Testis (tissue), 3 donors: ENCODE data around the gene MYO1D. TPM values are rescaled to one million over a fixed set of nuclear protein-coding genes. Genes with fewer than 3 reads are reported as not detected.

Experiments
- DNase-seq: peaks from one replicate; pipeline ENCODE4 v3.0.0-alpha.2; 2019
- H3K27ac ChIP-seq, 2 donors: fragments of 200-600 bp; sonication (generic); one replicate each; pipeline ENCODE4 v1.5.1; 2019
- H3K27me3 ChIP-seq: fragments of 200-600 bp; sonication (generic); one replicate; pipeline ENCODE4 v1.5.1; 2019
- H3K36me3 ChIP-seq: fragments of 200-600 bp; sonication (generic); one replicate; pipeline ENCODE4 v1.5.1; 2017; ENCODE audit warnings: low read depth; ENCODE audit errors: missing control alignments
- H3K4me1 ChIP-seq: fragments of 200-600 bp; sonication (generic); one replicate; pipeline ENCODE4 v1.5.1; 2019
- H3K4me3 ChIP-seq, 2 donors: fragments of 200-600 bp; sonication (generic); one replicate each; pipeline ENCODE4 v1.5.1; 2017 to 2019
- H3K9me3 ChIP-seq: fragments of 200-600 bp; sonication (generic); one replicate; pipeline ENCODE4 v1.5.1; 2017
- POLR2A ChIP-seq: fragments of 450-650 bp; IDR thresholded peaks from one replicate; pipeline ENCODE4 v1.6.1; 2017; ENCODE audit warnings: antibody characterized with exemption, mild to moderate bottlenecking, moderate library complexity
- WGBS, 2 donors: methylation state at CpG; one replicate each; pipeline ENCODE4 v1.1.5; 2018; 5-methylcytosine and 5-hydroxymethylcytosine counted together
- intact Hi-C: fragments of 100-400 bp; cut with DNase I; formaldehyde crosslinking; loops from one replicate; pipeline ENCODE4 v1.15.1; 2023; ENCODE audit warnings: low total_unique reads
- polyA plus RNA-seq: library from polyadenylated mRNA; stranded (reverse); fragments of 350-450 nt; fragmentation: Illumina TruSeq; extraction: RNeasy Lipid Tissue Mini Kit (QIAGEN cat#74804); gene quantifications from one replicate; pipeline ENCODE4 v1.2.3, GENCODE V29; 2014; ENCODE audit warnings: low read depth, low replicate concordance; ENCODE audit not compliant: insufficient read depth
- total RNA-seq, 2 donors: library from RNA; depleted of rRNA; stranded (reverse); fragments of >200 nt; gene quantifications; one replicate each; pipeline ENCODE4 v1.2.3, GENCODE V29; 2016
- TF ChIP-seq, protein P1 (sequence below), 3 experiments: fragments of 450-650 bp in 2 of 3; fragments of 200-600 bp in 1 of 3; sonication (generic) in 1 of 3; IDR thresholded peaks; one replicate each; pipeline ENCODE4 v1.5.1; 2016 to 2019; ENCODE audit warnings: antibody characterized with exemption in 3 of 3, mild to moderate bottlenecking in 2 of 3, moderate library complexity in 1 of 3

The MYO1D gene
- total and polyA plus RNA-seq, 3 donors from 2014 or later, result 29.5 to 34.1 (median 33.6) TPM

DNA sequence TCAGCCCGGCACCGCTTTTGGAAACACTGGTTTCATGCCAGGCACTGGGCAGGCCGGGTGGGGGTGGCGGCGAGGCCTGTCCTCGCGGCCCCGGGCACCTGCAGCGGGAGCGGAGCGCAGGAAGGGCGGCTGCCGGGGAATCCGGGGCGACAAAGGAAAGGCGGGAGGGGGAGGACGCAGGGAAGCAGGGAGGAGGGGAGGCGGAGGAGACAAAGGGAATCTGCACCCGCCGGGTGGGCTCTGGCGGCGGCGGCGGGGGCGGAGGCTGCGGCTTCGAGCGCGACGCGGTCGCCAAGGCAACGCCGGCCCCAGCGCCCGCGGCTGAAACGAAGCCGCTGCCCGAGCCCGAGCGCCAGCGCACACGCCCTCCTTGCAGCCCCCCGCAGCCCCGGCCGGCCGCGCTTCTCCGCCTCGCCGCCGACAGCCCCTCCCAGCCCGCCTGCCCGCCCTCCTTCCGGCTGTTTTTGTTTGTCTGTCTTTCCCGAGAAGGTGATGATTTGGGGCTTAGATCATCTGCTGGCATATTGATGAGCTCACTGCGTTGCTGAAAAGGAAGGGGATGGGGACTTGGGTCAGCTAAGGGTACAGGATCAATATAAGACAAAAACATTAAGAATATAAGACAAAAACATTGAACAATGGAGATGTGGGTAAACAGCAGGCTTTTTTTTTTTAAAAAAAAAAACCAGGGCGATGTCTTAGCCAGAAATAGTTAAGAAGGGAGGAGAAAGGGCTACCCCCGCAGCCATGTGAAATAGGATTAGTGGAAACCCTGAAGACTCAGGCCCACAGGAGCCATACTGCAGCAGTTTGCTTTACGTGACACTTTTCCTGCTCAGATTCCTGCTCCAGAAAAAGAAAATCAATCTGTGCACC lies 357.5 kb downstream of the MYO1D start:
- TF ChIP-seq, protein P1, sequence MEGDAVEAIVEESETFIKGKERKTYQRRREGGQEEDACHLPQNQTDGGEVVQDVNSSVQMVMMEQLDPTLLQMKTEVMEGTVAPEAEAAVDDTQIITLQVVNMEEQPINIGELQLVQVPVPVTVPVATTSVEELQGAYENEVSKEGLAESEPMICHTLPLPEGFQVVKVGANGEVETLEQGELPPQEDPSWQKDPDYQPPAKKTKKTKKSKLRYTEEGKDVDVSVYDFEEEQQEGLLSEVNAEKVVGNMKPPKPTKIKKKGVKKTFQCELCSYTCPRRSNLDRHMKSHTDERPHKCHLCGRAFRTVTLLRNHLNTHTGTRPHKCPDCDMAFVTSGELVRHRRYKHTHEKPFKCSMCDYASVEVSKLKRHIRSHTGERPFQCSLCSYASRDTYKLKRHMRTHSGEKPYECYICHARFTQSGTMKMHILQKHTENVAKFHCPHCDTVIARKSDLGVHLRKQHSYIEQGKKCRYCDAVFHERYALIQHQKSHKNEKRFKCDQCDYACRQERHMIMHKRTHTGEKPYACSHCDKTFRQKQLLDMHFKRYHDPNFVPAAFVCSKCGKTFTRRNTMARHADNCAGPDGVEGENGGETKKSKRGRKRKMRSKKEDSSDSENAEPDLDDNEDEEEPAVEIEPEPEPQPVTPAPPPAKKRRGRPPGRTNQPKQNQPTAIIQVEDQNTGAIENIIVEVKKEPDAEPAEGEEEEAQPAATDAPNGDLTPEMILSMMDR (IDR thresholded peaks at IDR 0.05), result no peak
- no peak for TF ChIP-seq POLR2A
- peak; percentile 32 for DNase-seq

DNA sequence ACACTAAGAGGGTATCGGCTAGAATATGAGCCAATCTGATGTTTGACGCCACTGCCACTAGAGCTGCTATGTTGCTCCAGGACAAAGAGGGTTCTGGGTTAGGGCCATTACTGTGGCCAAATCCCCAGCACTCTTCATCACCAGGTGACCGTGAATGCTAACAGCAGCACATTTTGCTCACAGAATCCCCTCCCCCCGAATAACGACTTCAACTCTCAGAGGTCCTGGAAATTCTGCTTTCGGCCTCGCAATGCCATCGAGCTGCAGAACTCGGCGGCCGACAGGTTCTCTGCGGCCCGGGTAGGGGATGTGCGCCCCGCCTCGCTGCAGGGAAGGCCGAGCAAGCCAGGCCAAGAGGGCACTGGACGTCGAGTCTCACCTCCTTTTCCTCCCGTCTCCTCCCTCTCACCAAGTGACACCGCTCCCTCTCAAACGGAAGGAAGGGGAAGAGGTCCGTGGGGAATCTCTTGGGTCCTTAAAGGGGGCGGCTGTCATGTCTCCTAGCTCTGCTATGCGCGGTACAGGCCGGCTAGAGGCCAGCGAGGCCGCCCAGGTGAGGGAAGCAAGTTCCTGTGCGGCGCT lies 358.2 kb downstream of the MYO1D start:
- Histone ChIP-seq H3K36me3 (no peaks in the 10 kb centered on the region), H3K27me3 (no peaks in the 10 kb centered on the region), H3K27ac (no peak overlapping the region), H3K4me3 (peak overlapping the region; percentile 42 to 57), H3K4me1 (peaks cover 5% of the 10 kb centered on the region), H3K9me3 (no peaks in the 10 kb centered on the region)
- TF ChIP-seq, protein P1 (IDR thresholded peaks at IDR 0.05), result no peak
- no peak for TF ChIP-seq POLR2A
- WGBS, 2 donors, result 36 to 49% methylated on average over 18 to 31 of the region's 31 CpGs
- intact Hi-C loops, result no loop called here
- no peak for DNase-seq

More for the DNA sequence above, 357.5 kb downstream of the MYO1D start:
- Histone ChIP-seq H3K4me1 (peaks cover 5% of the 10 kb centered on the region), H3K4me3 (peak overlapping the region; percentile 42 to 57), H3K9me3 (no peaks in the 10 kb centered on the region), H3K36me3 (no peaks in the 10 kb centered on the region), H3K27me3 (no peaks in the 10 kb centered on the region), H3K27ac (no peak overlapping the region)
- WGBS, 2 donors, result 2% methylated on average over 26 to 42 of the region's 61 CpGs
- intact Hi-C loops, result no loop called here

DNA sequence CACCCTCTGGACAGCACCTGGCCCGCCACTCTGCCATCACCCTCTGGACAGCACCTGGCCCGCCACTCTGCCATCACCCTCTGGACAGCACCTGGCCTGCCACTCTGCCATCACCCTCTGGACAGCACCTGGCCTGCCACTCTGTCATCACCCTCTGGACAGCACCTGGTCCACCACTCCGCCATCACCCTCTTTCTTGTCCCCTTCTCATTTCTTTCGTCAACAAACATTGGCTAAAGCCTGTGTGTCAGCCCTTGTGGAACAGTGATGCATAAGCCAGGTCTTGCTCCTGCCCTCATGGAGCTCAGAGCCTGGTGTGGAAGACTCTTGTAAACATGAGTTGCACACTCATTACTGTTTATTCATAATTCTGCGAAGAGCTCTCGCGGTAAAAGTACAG lies 358.9 kb downstream of the MYO1D start:
- no peaks in the 10 kb centered on the region for H3K9me3 ChIP-seq
- DNase-seq, result no peak
- intact Hi-C loops, result no loop called here
- WGBS, 2 donors, result 86 to 91% methylated on average over 7 of the region's 7 CpGs
- no peak overlapping the region for H3K4me3 ChIP-seq
- peaks cover 5% of the 10 kb centered on the region for H3K4me1 ChIP-seq
- TF ChIP-seq, protein P1 (IDR thresholded peaks at IDR 0.05), result no peak
- TF ChIP-seq POLR2A, result no peak
- H3K27ac ChIP-seq, result no peak overlapping the region
- H3K27me3 ChIP-seq, result no peaks in the 10 kb centered on the region
- H3K36me3 ChIP-seq, result no peaks in the 10 kb centered on the region

DNA sequence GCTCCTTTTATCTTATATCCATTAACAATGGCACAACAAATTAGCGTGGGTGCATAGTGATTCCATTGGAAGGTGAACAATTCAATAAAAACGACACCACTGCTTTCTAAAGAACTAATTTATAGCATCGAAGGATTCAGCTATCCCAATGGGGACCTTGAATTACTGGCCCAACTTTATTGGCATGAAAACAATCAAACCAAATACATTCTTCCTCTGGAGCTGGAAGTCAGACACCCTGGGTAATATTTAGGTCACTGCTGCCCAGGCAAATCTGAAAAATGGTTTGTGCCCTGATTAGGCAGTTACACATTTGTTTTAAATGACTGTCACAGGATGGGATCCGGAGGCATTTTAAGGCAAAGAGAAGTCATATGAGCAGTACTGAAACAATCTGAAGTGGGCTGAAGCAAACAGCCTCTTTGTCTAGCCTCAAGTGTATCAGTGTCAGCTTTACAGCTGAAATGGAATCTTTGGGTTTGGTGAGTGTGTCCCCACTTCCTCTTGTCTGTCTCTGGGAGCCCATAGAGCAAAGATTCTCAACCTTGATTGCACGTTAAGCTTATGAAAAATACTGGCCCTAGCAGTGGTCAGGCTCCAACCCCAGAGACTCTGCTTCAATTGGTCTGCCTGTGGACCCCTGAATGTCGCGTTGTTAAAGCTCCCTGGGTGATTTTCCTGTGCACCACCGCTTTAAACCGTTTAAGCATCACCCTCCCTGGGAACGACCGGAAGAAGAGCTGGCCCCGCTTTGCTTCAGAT lies 359.8 kb downstream of the MYO1D start:
- TF ChIP-seq, protein P1 (IDR thresholded peaks at IDR 0.05), result no peak
- no peak overlapping the region for H3K27ac ChIP-seq
- intact Hi-C loops, result no loop called here

More for the DNA sequence above, 359.8 kb downstream of the MYO1D start:
- DNase-seq, result no peak
- Histone ChIP-seq H3K4me1 (peaks cover 5% of the 10 kb centered on the region), H3K27me3 (no peaks in the 10 kb centered on the region), H3K9me3 (no peaks in the 10 kb centered on the region), H3K4me3 (no peak overlapping the region), H3K36me3 (no peaks in the 10 kb centered on the region)
- WGBS, 2 donors, result 80 to 85% methylated on average over 12 of the region's 12 CpGs
